Naive thymus-derived CD4-positive, alpha-beta T cell (primary cell): ENCODE measurements around the gene AGFG2. TPM values are rescaled to one million over a fixed set of nuclear protein-coding genes. Genes with fewer than 3 reads are reported as not detected.
A peak's percentile ranks its signal among the peaks of the same experiment; 100 is the strongest.
"Not testable (repeated sequence)": the region's sequence is repeated elsewhere in the genome, so short reads cannot be mapped to it uniquely, and the experiment has no call there.

Source experiments
- ATAC-seq: fragments of 150-1000 bp; cut with Tn5 transposase; 2 replicates; pipeline ENCODE4 v1.10.0; 2021; ENCODE audit warnings: mild to moderate bottlenecking, moderate library complexity
- CTCF ChIA-PET: fragments of 350-600 bp; sonication (Branson Sonifier 250); formaldehyde crosslinking; loops from one replicate; lab custom pipeline; 2021; ENCODE audit warnings: antibody characterized with exemption; lab: Charles Lee
- POLR2A ChIA-PET: fragments of 350-600 bp; sonication (Branson Sonifier 250); formaldehyde crosslinking; loops from one replicate; lab custom pipeline; 2021; ENCODE audit warnings: antibody characterized with exemption, inconsistent platforms; lab: Charles Lee
- DNase-seq, 9 donors: peaks; one replicate each; pipeline versions ENCODE4 v3.0.0 to v3.0.0-alpha.2; 2020 to 2022; ENCODE audit warnings: mixed read lengths in 1 of 9
- H3K27ac ChIP-seq: one replicate; pipeline ENCODE4 v1.7.0; 2013; ENCODE audit warnings: mild to moderate bottlenecking, low read depth, low read length, moderate library complexity
- H3K27me3 ChIP-seq, 2 donors: one replicate each; pipeline ENCODE4 v1.7.0; 2013; ENCODE audit warnings: low read length in 2 of 2, mild to moderate bottlenecking in 2 of 2, moderate library complexity in 2 of 2; ENCODE audit not compliant: control insufficient read depth in 2 of 2, insufficient read depth in 2 of 2
- H3K36me3 ChIP-seq, 3 experiments: 1 replicate in 2 of 3; 2 replicates in 1 of 3; pipeline ENCODE4 v1.7.0; 2013; ENCODE audit warnings: low read length in 3 of 3, mild to moderate bottlenecking in 3 of 3, moderate library complexity in 1 of 3; ENCODE audit not compliant: insufficient read depth in 3 of 3, control insufficient read depth in 2 of 3
- H3K4me1 ChIP-seq, 2 donors: one replicate each; pipeline ENCODE4 v1.7.0; 2013; ENCODE audit warnings: low read length in 2 of 2, mild to moderate bottlenecking in 2 of 2, moderate library complexity in 1 of 2; ENCODE audit not compliant: control insufficient read depth in 2 of 2, insufficient read depth in 2 of 2
- H3K4me3 ChIP-seq: 2 replicates; pipeline ENCODE4 v1.7.0; 2013; ENCODE audit warnings: mild to moderate bottlenecking, low read length
- H3K9me3 ChIP-seq, 3 experiments: 1 replicate in 2 of 3; 2 replicates in 1 of 3; pipeline ENCODE4 v1.7.0; 2013; ENCODE audit warnings: low read length in 3 of 3; ENCODE audit not compliant: control insufficient read depth in 2 of 3
- H3K27ac Mint-ChIP-seq, 9 donors: one replicate each; pipeline ENCODE4 v1.8.0; 2020 to 2022; ENCODE audit warnings: mixed read lengths in 9 of 9, mild to moderate bottlenecking in 8 of 9, moderate library complexity in 5 of 9, inconsistent platforms in 2 of 9
- H3K27me3 Mint-ChIP-seq, 5 donors: one replicate each; pipeline ENCODE4 v1.8.0; 2021 to 2022; ENCODE audit warnings: mixed read lengths in 5 of 5, mild to moderate bottlenecking in 1 of 5
- H3K36me3 Mint-ChIP-seq, 5 donors: one replicate each; pipeline ENCODE4 v1.8.0; 2020 to 2022; ENCODE audit warnings: mixed read lengths in 5 of 5, mild to moderate bottlenecking in 3 of 5, inconsistent platforms in 1 of 5
- H3K4me1 Mint-ChIP-seq, 7 donors: one replicate each; pipeline ENCODE4 v1.8.0; 2020 to 2022; ENCODE audit warnings: mixed read lengths in 7 of 7, mild to moderate bottlenecking in 3 of 7, inconsistent platforms in 1 of 7
- H3K4me3 Mint-ChIP-seq, 10 donors: one replicate each; pipeline ENCODE4 v1.8.0; 2020 to 2022; ENCODE audit warnings: mild to moderate bottlenecking in 10 of 10, mixed read lengths in 10 of 10, moderate library complexity in 6 of 10, inconsistent platforms in 2 of 10
- H3K9me3 Mint-ChIP-seq, 11 donors: one replicate each; pipeline ENCODE4 v1.8.0; 2020 to 2022; ENCODE audit warnings: mixed read lengths in 11 of 11, mild to moderate bottlenecking in 4 of 11, inconsistent platforms in 1 of 11, moderate library complexity in 1 of 11
- intact Hi-C, 2 donors: fragments of 100-400 bp; cut with micrococcal nuclease; formaldehyde crosslinking; loops; one replicate each; pipeline ENCODE4 v1.15.1; 2023
- polyA plus RNA-seq, 2 donors: library from polyadenylated mRNA; unstranded; fragments of 300-500 nt; fragmentation: Illumina TruSeq; gene quantifications; one replicate each; pipeline ENCODE4 v1.2.3, GENCODE V29; 2021
- total RNA-seq, 6 experiments: library from RNA in 5 of 6; stranded (reverse) in 5 of 6; gene quantifications; 1 replicate in 5 of 6; 2 replicates in 1 of 6; pipeline ENCODE4 v1.2.3 and lab custom pipeline; 2021 to 2026

The AGFG2 gene
- total and polyA plus RNA-seq, 7 experiments from 2014 or later = 5.7 to 42.4 (median 23.2) TPM

- no peaks in the 10 kb centered on the region for H3K36me3 ChIP-seq
- intact Hi-C loops = loop anchor here in 1 of 2 donors (2.0 kb wide), 2 partner anchors 21 to 39 kb away; partner anchors contain the start of genes AGFG2 and TSC22D4
- POLR2A ChIA-PET = interaction anchor here (1.0 to 2.0 kb wide), 5 partner anchors 9 to 38 kb away, joined by 3 to 5 read pairs (median 4); no protein-coding TSS in a partner anchor
- Mint-ChIP-seq H3K36me3 (no peaks in the 10 kb centered on the region), H3K4me3 (peak overlapping the region in 6 of 10 donors; percentile 16 to 68 (median 39)), H3K9me3 (no peaks in the 10 kb centered on the region), H3K4me1 (peaks cover 23 to 59% (median 36%) of the 10 kb centered on the region in 7 donors), H3K27ac (peak overlapping the region in 4 of 9 donors; percentile 38 to 64 (median 39)), H3K27me3 (peaks cover 0 to 3% (median 0%) of the 10 kb centered on the region in 5 donors)
- no peak overlapping the region for H3K4me3 ChIP-seq
- CTCF ChIA-PET = interaction anchor here (0.7 to 1.5 kb wide), 2 partner anchors 42 to 96 kb away, joined by 3 to 6 read pairs; no protein-coding TSS in a partner anchor
- ATAC-seq (no peak), DNase-seq (no peak)
- H3K27ac ChIP-seq = no peak overlapping the region
- peaks cover 23 to 29% of the 10 kb centered on the region in 2 donors for H3K4me1 ChIP-seq
- H3K27me3 ChIP-seq = no peaks in the 10 kb centered on the region
- H3K9me3 ChIP-seq = no peaks in the 10 kb centered on the region
Observed at GRCh38 chr7:100517305-100517704, 21.7 kb upstream of the AGFG2 start.

GRCh38 chr7:100519580-100519979 is 19.4 kb upstream of the AGFG2 start:
- no peak overlapping the region for H3K27ac ChIP-seq
- ATAC-seq (no peak), DNase-seq (no peak)
- Mint-ChIP-seq H3K4me3 (no peak overlapping the region), H3K9me3 (no peaks in the 10 kb centered on the region), H3K27ac (no peak overlapping the region), H3K4me1 (peaks cover 16 to 47% (median 32%) of the 10 kb centered on the region in 7 donors), H3K36me3 (no peaks in the 10 kb centered on the region), H3K27me3 (no peaks in the 10 kb centered on the region)
- H3K4me1 ChIP-seq = peaks cover 23 to 29% of the 10 kb centered on the region in 2 donors
- H3K4me3 ChIP-seq = no peak overlapping the region
- no peaks in the 10 kb centered on the region for H3K36me3 ChIP-seq
- CTCF ChIA-PET = interaction anchor here (0.7 to 0.9 kb wide), 2 partner anchors 34 to 39 kb away, joined by 5 to 7 read pairs; no protein-coding TSS in a partner anchor
- POLR2A ChIA-PET = interaction anchor here (1.3 kb wide), 1 partner anchor 23 kb away, joined by 6 read pairs; no protein-coding TSS in a partner anchor
- intact Hi-C loops = no loop called here
- H3K9me3 ChIP-seq = no peaks in the 10 kb centered on the region
- H3K27me3 ChIP-seq = no peaks in the 10 kb centered on the region

GRCh38 chr7:100520138-100520537 is 18.9 kb upstream of the AGFG2 start:
- CTCF ChIA-PET = interaction anchor here (0.7 to 0.9 kb wide), 3 partner anchors 35 to 186 kb away, joined by 3 to 7 read pairs (median 5); partner anchors contain the start of gene POP7
- no peaks in the 10 kb centered on the region for H3K36me3 ChIP-seq
- H3K4me3 ChIP-seq = no peak overlapping the region
- H3K4me1 ChIP-seq = peaks cover 23 to 25% of the 10 kb centered on the region in 2 donors
- no peak overlapping the region for H3K27ac ChIP-seq
- Mint-ChIP-seq H3K36me3 (no peaks in the 10 kb centered on the region), H3K9me3 (no peaks in the 10 kb centered on the region), H3K27me3 (no peaks in the 10 kb centered on the region), H3K27ac (peak overlapping the region in 4 of 9 donors; percentile 8 to 62 (median 32)), H3K4me3 (no peak overlapping the region), H3K4me1 (peaks cover 14 to 43% (median 29%) of the 10 kb centered on the region in 7 donors)
- intact Hi-C loops = no loop called here
- no peaks in the 10 kb centered on the region for H3K9me3 ChIP-seq
- no peaks in the 10 kb centered on the region for H3K27me3 ChIP-seq
- DNase-seq (no peak), ATAC-seq (no peak)
- POLR2A ChIA-PET = interaction anchor here (0.5 kb wide), 1 partner anchor 33 kb away, joined by 3 read pairs; no protein-coding TSS in a partner anchor

GRCh38 chr7:100521076-100521475 is 17.9 kb upstream of the AGFG2 start:
- Histone ChIP-seq H3K27ac (no peak overlapping the region), H3K4me1 (peaks cover 15 to 16% of the 10 kb centered on the region in 2 donors), H3K9me3 (no peaks in the 10 kb centered on the region), H3K27me3 (no peaks in the 10 kb centered on the region), H3K36me3 (no peaks in the 10 kb centered on the region), H3K4me3 (no peak overlapping the region)
- DNase-seq (no peak), ATAC-seq (no peak)
- Mint-ChIP-seq H3K4me1 (peaks cover 4 to 34% (median 20%) of the 10 kb centered on the region in 7 donors), H3K4me3 (no peak overlapping the region), H3K27ac (peak overlapping the region in 1 of 9 donors; percentile 56), H3K36me3 (no peaks in the 10 kb centered on the region), H3K27me3 (no peaks in the 10 kb centered on the region), H3K9me3 (no peaks in the 10 kb centered on the region)
- ChIA-PET CTCF (interaction anchor here (1.4 kb wide), 1 partner anchor 13 kb away, joined by 3 read pairs; no protein-coding TSS in a partner anchor), POLR2A (interaction anchor here (0.6 to 0.8 kb wide), 3 partner anchors 14 to 65 kb away, joined by 3 read pairs; partner anchors contain the start of gene FBXO24)
- intact Hi-C loops = no loop called here

- CTCF ChIA-PET = interaction anchor here (1.4 kb wide), 1 partner anchor 12 kb away, joined by 3 read pairs; no protein-coding TSS in a partner anchor
- H3K36me3 Mint-ChIP-seq = not testable (repeated sequence)
Observed at GRCh38 chr7:100521909-100522593, 17.0 kb upstream of the AGFG2 start.

GRCh38 chr7:100523192-100523591 is 15.8 kb upstream of the AGFG2 start:
- intact Hi-C loops, H3K27ac ChIP-seq, H3K4me3 ChIP-seq, ATAC-seq, H3K36me3 ChIP-seq, DNase-seq, H3K9me3 Mint-ChIP-seq, POLR2A ChIA-PET, CTCF ChIA-PET, H3K27ac Mint-ChIP-seq, H3K27me3 ChIP-seq, H3K4me3 Mint-ChIP-seq, H3K36me3 Mint-ChIP-seq, H3K4me1 ChIP-seq, H3K9me3 ChIP-seq, H3K27me3 Mint-ChIP-seq: not testable (repeated sequence)
- H3K4me1 Mint-ChIP-seq = peaks cover 0 to 18% (median 5%) of the 10 kb centered on the region in 7 donors

More at GRCh38 chr7:100521909-100522593, 17.0 kb upstream of the AGFG2 start:
- H3K4me3 ChIP-seq, H3K27me3 ChIP-seq, H3K4me3 Mint-ChIP-seq, ATAC-seq, H3K4me1 ChIP-seq, DNase-seq, H3K9me3 Mint-ChIP-seq, H3K36me3 ChIP-seq, H3K27ac ChIP-seq, H3K27me3 Mint-ChIP-seq, H3K27ac Mint-ChIP-seq, intact Hi-C loops, H3K9me3 ChIP-seq: not testable (repeated sequence)
- H3K4me1 Mint-ChIP-seq = peaks cover 0 to 25% (median 11%) of the 10 kb centered on the region in 7 donors
- POLR2A ChIA-PET = interaction anchor here (0.6 kb wide), 1 partner anchor 299 kb away, joined by 3 read pairs; no protein-coding TSS in a partner anchor
